ENCODE data around the gene CST11.

- no peak for TF ChIP-seq GATA2 (IDR thresholded peaks at IDR 0.05; ENCODE audit: low read depth, low read length)
- no peak for TF ChIP-seq GATA3 (IDR thresholded peaks at IDR 0.05; ENCODE audit: low read depth, low read length)
These were observed 38.0 kb downstream of the CST11 start for GRCh38 chr20:23414526-23415188.

Data from SH-SY5Y (cell line).